IPS-18c (cell line): ENCODE results near the gene PDGFA.
"Not testable (repeated sequence)": the region's sequence is repeated elsewhere in the genome, so short reads cannot be mapped to it uniquely, and the experiment has no call there.

Experiments
- H3K4me3 ChIP-seq: 2 replicates; pipeline ENCODE4 v1.7.0; 2013; ENCODE audit warnings: low read depth, mild to moderate bottlenecking, low read length, moderate library complexity; ENCODE audit not compliant: insufficient read depth
- H3K9me3 ChIP-seq: one replicate; pipeline ENCODE4 v1.6.1; 2013; ENCODE audit warnings: mild to moderate bottlenecking, low read length, moderate library complexity; ENCODE audit not compliant: control insufficient read depth, insufficient read depth

The PDGFA gene

GRCh38 chr7:555551-556160, 36.0 kb upstream of the PDGFA start:
- peaks cover 2% of the 10 kb centered on the region for H3K9me3 ChIP-seq
- H3K4me3 ChIP-seq: no peak overlapping the region

- H3K4me3 ChIP-seq: no peak overlapping the region
- peaks cover 2% of the 10 kb centered on the region for H3K9me3 ChIP-seq
These were observed 34.0 kb upstream of the PDGFA start for GRCh38 chr7:553636-554111.

- no peak overlapping the region for H3K4me3 ChIP-seq
These were observed 33.4 kb upstream of the PDGFA start for GRCh38 chr7:552868-553635.

GRCh38 chr7:552151-552867, 32.7 kb upstream of the PDGFA start:
- not testable (repeated sequence) for H3K4me3 ChIP-seq, H3K9me3 ChIP-seq

More at GRCh38 chr7:552868-553635, 33.4 kb upstream of the PDGFA start:
- peaks cover 2% of the 10 kb centered on the region for H3K9me3 ChIP-seq

GRCh38 chr7:551615-551970, 31.9 kb upstream of the PDGFA start:
- not testable (repeated sequence) for H3K4me3 ChIP-seq, H3K9me3 ChIP-seq

GRCh38 chr7:550881-551614, 31.4 kb upstream of the PDGFA start:
- Histone ChIP-seq H3K4me3 (no peak overlapping the region), H3K9me3 (peaks cover 2% of the 10 kb centered on the region)

- Histone ChIP-seq H3K9me3 (peaks cover 2% of the 10 kb centered on the region), H3K4me3 (no peak overlapping the region)
These were observed 30.4 kb upstream of the PDGFA start for GRCh38 chr7:549891-550625.

GRCh38 chr7:549066-549890, 29.6 kb upstream of the PDGFA start:
- H3K9me3 ChIP-seq: peaks cover 2% of the 10 kb centered on the region

GRCh38 chr7:548401-548800, 28.8 kb upstream of the PDGFA start:
- peaks cover 2% of the 10 kb centered on the region for H3K9me3 ChIP-seq
- H3K4me3 ChIP-seq: no peak overlapping the region

More at GRCh38 chr7:549066-549890, 29.6 kb upstream of the PDGFA start:
- no peak overlapping the region for H3K4me3 ChIP-seq

- no peak overlapping the region for H3K4me3 ChIP-seq
- H3K9me3 ChIP-seq: no peaks in the 10 kb centered on the region
These were observed 25.8 kb upstream of the PDGFA start for GRCh38 chr7:545470-545869.

GRCh38 chr7:544338-545221, 24.9 kb upstream of the PDGFA start:
- Histone ChIP-seq H3K4me3 (no peak overlapping the region), H3K9me3 (no peaks in the 10 kb centered on the region)

- Histone ChIP-seq H3K4me3 (no peak overlapping the region), H3K9me3 (no peaks in the 10 kb centered on the region)
These were observed 24.1 kb upstream of the PDGFA start for GRCh38 chr7:543501-544337.

GRCh38 chr7:542713-543500, 23.3 kb upstream of the PDGFA start:
- Histone ChIP-seq H3K4me3 (no peak overlapping the region), H3K9me3 (no peaks in the 10 kb centered on the region)

- no peak overlapping the region for H3K4me3 ChIP-seq
- H3K9me3 ChIP-seq: no peaks in the 10 kb centered on the region
These were observed 22.6 kb upstream of the PDGFA start for GRCh38 chr7:542131-542712.
